Upper lobe of left lung (tissue), 6 donors: ENCODE results near the gene EPHA2. TPM values are rescaled to one million over a fixed set of nuclear protein-coding genes. Genes with fewer than 3 reads are reported as not detected.
A peak's percentile ranks its signal among the peaks of the same experiment; 100 is the strongest.

Source experiments
- ATAC-seq, 2 donors: fragments of 200-7000 bp; cut with Tn5 transposase; one replicate each; pipeline ENCODE4 v1.9.1; 2022; ENCODE audit warnings: mild to moderate bottlenecking in 2 of 2, moderate library complexity in 2 of 2; ENCODE audit not compliant: low FRiP score in 2 of 2
- DNase-seq, 2 donors: peaks; one replicate each; pipeline ENCODE4 v3.0.0-alpha.2; 2019 to 2020
- H3K27ac ChIP-seq, 4 donors: fragments of 200-600 bp; sonication (generic); one replicate each; pipeline ENCODE4 v1.5.1; 2016 to 2019
- H3K27me3 ChIP-seq, 4 donors: fragments of 200-600 bp; sonication (generic); one replicate each; pipeline ENCODE4 v1.5.1; 2017 to 2019
- H3K36me3 ChIP-seq, 4 donors: fragments of 200-600 bp; sonication (generic); one replicate each; pipeline ENCODE4 v1.5.1; 2016 to 2019
- H3K4me1 ChIP-seq, 4 donors: fragments of 200-600 bp; sonication (generic); one replicate each; pipeline ENCODE4 v1.5.1; 2018 to 2019
- H3K4me3 ChIP-seq, 4 donors: fragments of 200-600 bp; sonication (generic); one replicate each; pipeline ENCODE4 v1.5.1; 2017 to 2019; ENCODE audit warnings: mild to moderate bottlenecking in 2 of 4, moderate library complexity in 1 of 4
- H3K9me3 ChIP-seq, 4 donors: fragments of 200-600 bp; sonication (generic); one replicate each; pipeline ENCODE4 v1.5.1; 2018 to 2019
- EP300 ChIP-seq, 4 donors: sonication (generic); formaldehyde crosslinking; IDR thresholded peaks; one replicate each; pipeline ENCODE4 v1.5.1; 2017; ENCODE audit warnings: antibody characterized with exemption in 4 of 4, control low read depth in 2 of 4
- POLR2A ChIP-seq, 4 donors: fragments of 450-650 bp; IDR thresholded peaks; one replicate each; pipeline ENCODE4 v1.5.1; 2016 to 2017; ENCODE audit warnings: antibody characterized with exemption in 4 of 4, mild to moderate bottlenecking in 2 of 4
- POLR2AphosphoS5 ChIP-seq, 2 donors: sonication (generic); formaldehyde crosslinking; IDR thresholded peaks; one replicate each; pipeline ENCODE4 v1.5.1; 2017; ENCODE audit warnings: antibody characterized with exemption in 2 of 2
- WGBS, 2 donors: methylation state at CpG; one replicate each; pipeline ENCODE4 v1.1.5; 2017 to 2018; 5-methylcytosine and 5-hydroxymethylcytosine counted together
- total RNA-seq, 6 donors: library from RNA; depleted of rRNA in 4 of 6; stranded (reverse); fragments of >200 nt in 4 of 6; gene quantifications; one replicate each; pipeline versions ENCODE4 v1.1.0 to v1.2.1, GENCODE V29; 2016 to 2021
- TF ChIP-seq, protein P1 (sequence below), 6 experiments: fragments of 450-650 bp in 4 of 6; fragments of 200-600 bp in 2 of 6; sonication (generic) in 2 of 6; IDR thresholded peaks; one replicate each; pipeline ENCODE4 v1.5.1; 2016 to 2019; ENCODE audit warnings: antibody characterized with exemption in 6 of 6
- donor health status: DM: no; HTN: no; CAD: no; lungs with moderate emphysema.
- donor health status: DM: no; HTN: yes; CAD: no; lungs with severe emphysema.

Gene EPHA2
- total RNA-seq, 6 donors from 2014 or later = 21.0 to 66.3 (median 38.7) TPM

DNA sequence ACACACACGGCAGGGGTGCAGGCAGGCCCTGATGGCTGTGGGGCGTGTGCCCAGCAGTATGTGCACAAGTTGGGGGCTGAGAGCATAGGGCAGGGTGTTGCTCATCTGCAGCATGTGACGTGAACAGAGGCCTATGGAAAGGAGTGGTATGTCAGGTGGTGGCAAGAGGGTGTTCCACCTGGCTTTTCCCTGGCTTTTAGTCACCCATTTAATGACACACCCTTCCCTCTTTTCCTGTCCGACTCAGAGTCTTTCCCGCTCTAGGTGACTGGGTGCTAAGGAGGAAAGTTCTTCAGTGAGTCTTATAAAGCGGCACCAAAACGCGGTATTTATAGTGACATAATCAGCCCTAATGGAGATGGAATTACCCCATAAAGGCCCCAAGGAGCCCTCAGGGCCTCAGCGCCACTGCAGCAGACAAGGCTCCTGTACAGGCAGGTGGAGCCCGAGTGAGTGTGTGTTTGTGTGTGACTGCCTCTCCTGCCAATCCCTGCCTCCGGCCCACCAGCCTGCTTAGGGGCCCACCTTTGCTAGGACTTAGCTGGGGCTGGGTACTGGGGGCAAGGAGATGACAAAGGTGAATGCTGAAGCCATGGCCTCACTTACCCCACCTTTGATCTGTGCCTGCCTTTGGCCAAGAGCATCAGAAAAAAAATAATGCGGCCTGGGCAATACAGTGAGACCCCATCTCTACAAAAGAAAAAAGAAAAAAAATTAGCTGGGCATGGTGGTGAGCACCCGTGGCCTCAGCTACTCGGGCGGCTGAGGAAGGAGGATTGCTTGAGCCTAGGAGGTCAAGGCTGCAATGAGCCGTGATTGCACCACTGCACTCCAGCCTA is 3.3 kb upstream of the EPHA2 start:
- no peak for ATAC-seq
- 79 to 91% methylated on average over 16 of the region's 16 CpGs for WGBS, 2 donors
- DNase-seq = no peak
- Histone ChIP-seq H3K27me3 (no peaks in the 10 kb centered on the region), H3K27ac (no peak overlapping the region), H3K9me3 (no peaks in the 10 kb centered on the region), H3K4me1 (peaks cover 20 to 35% (median 27%) of the 10 kb centered on the region in 4 donors), H3K36me3 (no peaks in the 10 kb centered on the region), H3K4me3 (no peak overlapping the region)
- TF ChIP-seq POLR2A (IDR thresholded peaks at IDR 0.05) = no peak
- no peak for TF ChIP-seq POLR2AphosphoS5 (IDR thresholded peaks at IDR 0.05)
- no peak for TF ChIP-seq EP300 (IDR thresholded peaks at IDR 0.05)
- TF ChIP-seq, protein P1, sequence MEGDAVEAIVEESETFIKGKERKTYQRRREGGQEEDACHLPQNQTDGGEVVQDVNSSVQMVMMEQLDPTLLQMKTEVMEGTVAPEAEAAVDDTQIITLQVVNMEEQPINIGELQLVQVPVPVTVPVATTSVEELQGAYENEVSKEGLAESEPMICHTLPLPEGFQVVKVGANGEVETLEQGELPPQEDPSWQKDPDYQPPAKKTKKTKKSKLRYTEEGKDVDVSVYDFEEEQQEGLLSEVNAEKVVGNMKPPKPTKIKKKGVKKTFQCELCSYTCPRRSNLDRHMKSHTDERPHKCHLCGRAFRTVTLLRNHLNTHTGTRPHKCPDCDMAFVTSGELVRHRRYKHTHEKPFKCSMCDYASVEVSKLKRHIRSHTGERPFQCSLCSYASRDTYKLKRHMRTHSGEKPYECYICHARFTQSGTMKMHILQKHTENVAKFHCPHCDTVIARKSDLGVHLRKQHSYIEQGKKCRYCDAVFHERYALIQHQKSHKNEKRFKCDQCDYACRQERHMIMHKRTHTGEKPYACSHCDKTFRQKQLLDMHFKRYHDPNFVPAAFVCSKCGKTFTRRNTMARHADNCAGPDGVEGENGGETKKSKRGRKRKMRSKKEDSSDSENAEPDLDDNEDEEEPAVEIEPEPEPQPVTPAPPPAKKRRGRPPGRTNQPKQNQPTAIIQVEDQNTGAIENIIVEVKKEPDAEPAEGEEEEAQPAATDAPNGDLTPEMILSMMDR (IDR thresholded peaks at IDR 0.05) = no peak

DNA sequence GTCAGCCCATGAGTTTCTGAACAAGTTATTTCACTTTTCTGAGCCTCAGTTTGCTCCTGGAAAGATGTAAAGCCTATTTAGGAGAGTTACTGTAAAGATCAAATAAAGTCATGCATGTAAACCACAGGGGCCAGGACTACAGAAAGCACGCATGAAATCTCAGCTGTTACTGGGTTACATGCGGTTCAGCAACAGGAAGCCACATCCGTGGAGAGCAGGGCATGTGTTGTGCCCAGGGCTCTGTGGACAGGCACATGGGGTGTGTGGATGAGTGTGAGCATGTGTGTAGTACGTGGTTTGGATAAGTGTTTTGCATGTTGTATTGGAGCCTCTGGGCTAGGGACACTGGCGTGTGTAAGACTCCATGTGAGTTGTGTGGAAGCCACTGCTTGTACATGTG is 2.2 kb upstream of the EPHA2 start:
- no peaks in the 10 kb centered on the region for H3K27me3 ChIP-seq
- 50 to 77% methylated on average over 4 to 5 of the region's 5 CpGs for WGBS, 2 donors
- DNase-seq = no peak
- no peaks in the 10 kb centered on the region for H3K36me3 ChIP-seq
- H3K4me3 ChIP-seq = no peak overlapping the region
- peaks cover 32 to 47% (median 39%) of the 10 kb centered on the region in 4 donors for H3K4me1 ChIP-seq
- H3K9me3 ChIP-seq = no peaks in the 10 kb centered on the region
- no peak for TF ChIP-seq POLR2AphosphoS5 (IDR thresholded peaks at IDR 0.05)
- no peak for TF ChIP-seq EP300 (IDR thresholded peaks at IDR 0.05)
- TF ChIP-seq, protein P1 (IDR thresholded peaks at IDR 0.05) = no peak
- TF ChIP-seq POLR2A (IDR thresholded peaks at IDR 0.05) = no peak
- no peak for ATAC-seq
- H3K27ac ChIP-seq = peak overlapping the region in 1 of 4 donors; percentile 2

DNA sequence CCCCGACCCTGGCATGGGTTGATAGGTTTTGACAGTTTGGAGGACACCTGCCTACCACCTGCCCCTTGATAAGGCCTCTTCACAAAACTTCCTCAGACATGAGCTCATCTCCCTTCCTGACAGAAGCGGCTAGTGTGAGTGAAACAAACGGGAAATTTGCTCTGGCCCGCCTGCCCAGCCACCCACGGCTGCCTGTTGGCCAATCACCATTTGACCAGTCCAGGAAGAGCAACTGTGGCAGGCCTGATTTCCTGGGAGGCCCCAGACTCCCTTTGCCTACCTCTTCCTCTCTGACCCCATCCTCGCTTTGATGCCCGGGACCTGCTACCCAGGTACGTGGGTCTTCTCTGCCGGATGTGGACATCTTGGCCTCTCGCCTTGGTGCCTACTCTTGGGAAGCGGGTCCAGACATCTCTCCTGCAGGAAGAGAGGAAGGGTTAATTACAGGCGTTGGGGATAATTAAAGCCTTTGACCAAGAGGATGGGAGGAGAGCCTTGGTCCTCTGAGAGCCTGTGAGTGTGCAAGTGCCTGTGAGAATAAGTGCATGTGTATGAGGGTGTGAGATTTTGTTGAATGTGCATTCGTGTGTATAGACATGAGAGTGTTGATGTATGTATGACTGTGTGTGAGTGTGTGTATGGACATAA is 1.1 kb upstream of the EPHA2 start:
- Histone ChIP-seq H3K9me3 (no peaks in the 10 kb centered on the region), H3K36me3 (no peaks in the 10 kb centered on the region), H3K4me1 (peaks cover 43 to 58% (median 49%) of the 10 kb centered on the region in 4 donors), H3K27me3 (no peaks in the 10 kb centered on the region), H3K4me3 (no peak overlapping the region), H3K27ac (peak overlapping the region; percentile 90 to 96 (median 91))
- TF ChIP-seq EP300 (IDR thresholded peaks at IDR 0.05) (no peak), POLR2A (IDR thresholded peaks at IDR 0.05) (no peak)
- no peak for ATAC-seq
- DNase-seq = no peak
- WGBS, 2 donors = 71 to 81% methylated on average over 9 to 13 of the region's 13 CpGs

DNA sequence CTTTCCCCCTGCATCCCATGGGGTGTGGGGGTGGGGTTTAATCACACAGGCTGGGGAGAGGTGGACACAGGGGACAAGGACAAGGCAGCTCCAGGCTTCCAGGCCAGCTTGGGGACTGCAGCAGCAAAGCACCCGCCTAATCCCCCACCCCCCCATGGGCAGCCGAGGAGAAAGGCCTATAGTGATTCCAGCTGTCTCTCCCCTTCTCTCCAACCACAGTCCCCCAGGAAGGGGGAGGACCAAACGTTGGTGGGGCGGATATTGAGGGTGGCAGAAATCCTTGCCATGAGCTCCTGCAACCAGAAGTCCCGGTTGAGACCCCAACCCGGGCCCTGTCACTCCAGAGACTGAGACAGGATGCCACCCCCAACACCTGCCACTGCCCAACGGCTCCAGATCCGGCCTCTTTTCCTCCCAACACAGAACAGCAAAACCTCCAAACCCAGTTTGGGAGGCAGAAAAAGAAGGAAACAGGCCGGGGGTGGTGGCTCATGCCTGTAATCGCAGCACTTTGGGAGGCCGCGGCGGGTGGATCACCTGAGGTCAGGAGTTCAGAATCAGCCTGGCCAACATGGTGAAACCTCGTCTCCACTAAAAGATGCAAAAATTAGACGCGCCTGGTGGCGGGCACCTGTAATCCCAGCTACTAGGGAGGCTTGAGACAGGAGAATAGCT is 1.7 kb downstream of the EPHA2 start:
- DNase-seq (no peak), ATAC-seq (no peak)
- Histone ChIP-seq H3K9me3 (no peaks in the 10 kb centered on the region), H3K27me3 (no peaks in the 10 kb centered on the region), H3K4me1 (peaks cover 60 to 72% (median 66%) of the 10 kb centered on the region in 4 donors), H3K27ac (peak overlapping the region; percentile 90 to 96 (median 91)), H3K4me3 (peak overlapping the region; percentile 60 to 85 (median 70)), H3K36me3 (peaks cover 0 to 15% (median 7%) of the 10 kb centered on the region in 4 donors)
- TF ChIP-seq POLR2A (IDR thresholded peaks at IDR 0.05) = no peak
- no peak for TF ChIP-seq EP300 (IDR thresholded peaks at IDR 0.05)
- TF ChIP-seq POLR2AphosphoS5 (IDR thresholded peaks at IDR 0.05) = no peak
- TF ChIP-seq, protein P1 (IDR thresholded peaks at IDR 0.05) = no peak
- WGBS, 2 donors = 11 to 38% methylated on average over 16 to 17 of the region's 17 CpGs
